ENCODE measurements around the gene AGO1.
"Not testable (repeated sequence)": the region's sequence is repeated elsewhere in the genome, so short reads cannot be mapped to it uniquely, and the experiment has no call there.

Gene AGO1

DNA sequence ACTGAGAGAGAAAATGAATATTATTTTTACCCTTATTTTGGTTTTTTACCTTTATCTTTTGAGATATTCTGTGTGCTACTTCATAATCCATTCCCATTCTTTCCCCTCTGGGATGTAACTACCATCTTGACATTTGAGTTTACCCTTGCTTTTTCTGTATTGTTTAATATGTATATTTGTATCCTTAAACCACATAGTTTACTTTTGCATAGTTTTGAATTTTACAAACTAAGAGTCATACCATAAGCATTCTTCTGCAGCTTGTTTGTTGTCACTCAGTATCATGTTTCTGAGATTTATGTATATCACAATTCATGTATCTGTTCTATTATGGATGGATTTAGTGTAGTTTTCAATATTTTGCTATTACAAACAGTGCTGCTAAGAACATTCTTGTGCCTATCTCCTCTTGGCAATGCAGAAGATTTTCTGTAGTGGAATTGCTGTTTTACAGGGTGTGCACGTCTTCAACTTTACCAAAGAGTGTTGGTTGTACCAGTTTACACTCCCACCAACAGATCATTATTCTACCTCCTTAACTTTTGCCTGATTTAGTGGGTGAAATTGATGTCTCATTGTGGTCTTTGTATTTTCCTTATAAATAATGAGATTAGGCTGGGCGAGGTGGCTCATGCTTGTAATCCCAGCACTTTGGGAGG, 12.2 kb upstream of the AGO1 start:
- no peak for DNase-seq

DNA sequence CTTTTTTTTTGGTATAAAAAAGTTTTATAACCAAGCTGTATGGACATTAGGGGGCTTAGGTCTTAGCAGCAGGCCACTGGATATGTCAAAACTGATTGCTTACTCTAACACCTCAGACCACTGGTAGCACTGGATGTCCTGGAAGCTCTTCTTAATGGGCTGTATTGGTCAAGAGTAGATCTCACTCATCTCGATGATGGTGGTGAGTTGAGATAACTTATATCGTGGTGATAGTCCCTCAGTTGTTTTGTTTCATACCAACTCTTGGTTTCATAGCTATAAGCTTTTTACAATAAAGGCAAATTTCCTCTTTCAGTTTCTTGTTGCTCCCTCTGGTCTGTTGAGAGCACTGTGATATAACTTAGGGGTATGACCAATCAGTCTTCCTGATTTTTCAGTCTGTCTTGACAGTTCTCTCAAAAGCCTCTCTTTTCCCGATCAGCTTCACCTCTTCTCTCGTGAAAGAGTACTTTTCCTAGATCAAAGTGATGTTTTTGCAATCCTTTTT, 9.7 kb upstream of the AGO1 start:
- no peak for DNase-seq

DNA sequence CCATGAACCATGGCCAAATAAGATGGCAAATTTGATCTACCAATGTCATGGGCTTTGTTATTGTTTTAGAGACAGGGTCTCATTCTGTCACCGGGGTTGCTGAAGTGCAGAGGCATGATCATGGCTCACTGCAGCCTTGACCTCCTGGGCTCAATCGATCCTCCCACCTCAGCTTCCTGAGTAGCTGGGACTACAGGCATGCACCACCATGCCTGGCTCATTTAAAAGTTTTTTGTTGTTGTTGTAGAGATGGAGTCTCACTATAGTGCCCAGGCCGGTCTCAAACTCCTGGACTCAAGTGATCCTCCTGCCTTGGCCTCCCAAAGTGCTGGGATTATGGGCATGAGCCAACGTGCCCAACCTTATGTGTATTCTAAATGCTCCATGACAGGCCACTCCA, 8.9 kb upstream of the AGO1 start:
- not testable (repeated sequence) for DNase-seq

DNA sequence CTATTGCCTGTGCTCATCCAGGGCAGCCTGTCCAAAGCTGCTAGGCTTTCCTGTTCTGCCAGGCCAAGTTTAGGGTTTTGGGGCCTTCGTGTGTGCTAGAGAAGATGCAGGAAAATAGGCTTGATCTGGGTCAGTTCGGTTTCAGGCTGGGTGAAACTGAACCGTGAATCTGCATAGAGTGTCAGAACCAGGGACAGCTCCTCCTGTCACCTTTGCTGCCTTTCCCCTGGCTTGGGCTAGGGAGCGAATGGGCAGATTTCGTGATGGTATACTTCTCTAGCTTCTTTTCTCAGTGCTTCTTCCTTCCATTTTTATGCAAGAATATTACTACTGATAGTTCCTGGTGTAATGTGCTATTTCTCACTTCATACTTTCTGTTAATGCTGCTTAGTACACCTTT, 6.0 kb upstream of the AGO1 start:
- no peak for DNase-seq

DNA sequence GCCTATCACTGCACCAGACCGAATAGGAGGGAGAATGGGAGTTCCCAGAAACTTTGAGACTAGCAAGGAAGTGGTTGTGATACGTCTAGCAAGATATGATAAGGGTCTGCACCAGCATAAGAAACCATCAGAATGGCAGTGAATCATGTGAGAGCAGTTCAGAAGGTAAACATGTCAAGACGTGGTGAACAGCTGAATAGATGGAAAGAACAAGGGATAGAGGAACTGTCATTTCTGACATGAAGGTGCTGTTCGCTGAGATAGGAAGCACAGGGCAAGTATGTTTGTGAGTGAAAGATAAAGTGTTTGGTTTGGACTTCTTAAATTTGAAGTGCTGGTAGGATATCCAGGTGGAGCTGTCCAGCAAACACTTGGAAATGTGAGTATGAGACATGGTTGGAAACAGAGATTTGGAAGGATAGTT, 1.1 kb upstream of the AGO1 start:
- DNase-seq = no peak

DNA sequence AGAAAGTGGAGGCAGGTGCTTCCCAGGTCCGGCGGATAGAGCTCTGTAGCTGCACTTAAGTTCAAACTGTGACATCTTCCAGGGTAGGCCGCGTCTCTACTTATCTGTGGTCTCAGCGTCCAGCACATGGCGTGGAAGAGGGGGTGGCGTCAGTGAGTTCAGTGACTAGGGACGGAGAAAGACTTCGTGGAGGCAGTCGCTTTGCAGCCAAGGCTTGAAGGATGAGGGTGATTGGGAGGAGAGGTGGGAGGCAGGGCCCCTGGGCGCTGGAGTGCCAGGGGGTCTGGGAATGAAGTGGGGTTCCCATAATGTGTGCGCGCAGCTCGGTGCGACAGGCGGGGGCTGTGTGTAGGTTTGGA, 444 bp upstream of the AGO1 start:
- DNase-seq = no peak

DNA sequence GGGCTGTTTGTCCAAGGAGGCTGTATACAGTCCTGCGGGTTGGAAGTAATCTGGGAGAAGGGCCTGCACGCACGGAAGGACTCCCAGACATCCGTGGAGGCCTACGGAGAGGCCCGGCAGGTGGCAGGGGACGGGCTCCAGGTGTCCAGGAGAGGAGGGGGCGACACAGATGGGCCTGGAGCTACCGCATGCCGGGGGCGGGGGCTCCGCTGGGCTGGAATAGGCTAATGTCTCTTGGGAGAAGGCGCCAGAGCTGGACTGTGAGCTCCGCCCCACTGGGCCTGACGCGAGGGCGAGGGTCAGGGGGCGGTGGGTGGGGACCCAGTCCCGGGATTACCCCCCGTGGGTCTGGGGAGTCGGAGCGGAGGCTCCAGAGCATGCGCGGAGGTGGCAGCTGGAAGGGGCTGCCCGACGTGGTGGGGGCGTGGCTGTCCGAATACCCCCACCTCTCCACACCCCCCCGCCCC, 659 bp downstream of the AGO1 start:
- no peak for DNase-seq

DNA sequence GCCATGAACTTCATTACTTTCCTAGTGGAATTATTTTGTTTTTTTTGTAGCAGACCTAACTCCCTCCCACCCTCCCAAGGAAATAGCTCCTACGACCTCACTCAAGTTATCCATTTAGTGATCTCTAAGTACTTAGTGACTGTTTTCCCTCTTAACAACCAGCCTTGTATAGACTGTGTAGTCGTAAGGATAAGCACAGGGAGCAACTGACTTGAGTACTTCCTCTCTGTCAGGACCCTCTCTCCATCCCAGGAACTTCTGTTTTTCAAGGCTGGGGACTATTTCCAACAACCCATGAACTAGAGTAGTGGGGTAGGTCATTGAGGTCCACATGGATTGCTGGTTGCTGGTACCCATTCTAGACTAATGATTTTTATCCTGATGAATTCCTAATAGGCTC, 1.9 kb downstream of the AGO1 start:
- DNase-seq = no peak

DNA sequence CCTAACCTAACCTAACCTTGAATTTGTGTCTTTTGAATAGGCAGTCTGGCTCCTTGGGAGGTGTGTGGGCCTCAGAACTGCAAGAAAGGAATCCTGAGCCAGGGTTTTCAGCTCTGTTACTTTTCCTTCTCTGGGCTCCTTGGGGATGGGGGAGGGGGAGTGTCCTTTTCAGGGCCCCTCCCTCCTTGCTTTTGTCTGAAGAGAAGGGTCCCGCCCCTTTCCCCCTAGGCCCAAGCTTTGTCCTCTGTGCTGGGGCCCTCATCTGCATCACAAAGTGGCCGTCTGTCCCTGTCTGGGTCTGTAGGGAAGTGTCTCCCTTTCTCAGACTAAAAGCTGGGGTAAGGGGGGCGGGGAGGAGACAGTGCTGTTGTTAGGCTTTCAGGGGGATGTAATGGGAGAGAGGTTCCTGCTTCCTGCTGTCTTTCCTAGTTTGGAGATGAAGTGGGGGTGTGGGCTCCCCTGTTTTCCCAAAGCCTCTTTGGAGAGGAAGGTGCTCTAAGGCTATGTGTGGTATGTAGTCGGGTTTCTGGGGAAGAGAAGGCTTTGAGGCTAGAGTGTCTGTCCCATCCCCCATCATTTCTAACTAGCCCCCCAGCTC, 3.1 kb downstream of the AGO1 start:
- no peak for DNase-seq

DNA sequence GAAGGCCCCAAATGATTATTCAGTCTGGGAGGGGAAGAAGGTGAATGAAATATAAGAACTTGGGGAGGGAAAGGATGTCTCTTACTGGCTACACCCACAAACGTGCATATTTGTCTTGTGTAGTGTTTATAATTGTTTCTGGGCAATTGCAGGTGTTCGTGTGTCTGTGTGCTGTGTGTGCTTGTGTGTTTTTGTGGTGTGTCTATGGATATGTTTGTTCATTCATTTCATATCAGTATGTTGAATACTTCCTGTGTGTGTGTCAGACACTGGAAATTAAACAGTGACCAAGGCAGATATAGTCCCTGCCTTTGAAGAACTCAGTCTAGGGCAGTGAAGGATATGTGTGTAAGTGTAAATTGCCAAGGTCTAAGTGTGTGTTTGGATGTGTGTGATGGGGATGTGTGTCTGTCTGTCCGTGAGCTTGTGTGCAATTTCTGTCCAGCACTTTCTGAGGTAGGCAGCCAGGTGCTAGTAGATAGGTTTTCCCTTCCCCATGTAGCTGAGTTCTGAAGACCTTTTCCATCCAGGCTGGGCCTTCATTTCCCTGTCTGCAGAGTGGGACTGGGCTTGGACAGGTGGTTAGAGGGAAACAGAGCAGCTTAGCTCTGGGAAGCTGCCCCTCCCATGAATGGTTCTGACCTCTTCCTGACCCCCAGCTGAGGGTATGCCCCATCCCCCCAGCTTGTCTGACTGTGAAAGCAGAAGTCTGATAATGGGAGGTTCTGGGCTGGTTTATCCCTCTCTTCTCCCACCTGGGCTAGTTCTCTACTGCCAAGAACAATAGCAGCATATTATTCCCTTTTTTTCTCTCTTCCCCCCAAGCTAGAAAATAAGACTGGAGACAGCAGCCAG, 3.8 kb downstream of the AGO1 start:
- DNase-seq = no peak

DNA sequence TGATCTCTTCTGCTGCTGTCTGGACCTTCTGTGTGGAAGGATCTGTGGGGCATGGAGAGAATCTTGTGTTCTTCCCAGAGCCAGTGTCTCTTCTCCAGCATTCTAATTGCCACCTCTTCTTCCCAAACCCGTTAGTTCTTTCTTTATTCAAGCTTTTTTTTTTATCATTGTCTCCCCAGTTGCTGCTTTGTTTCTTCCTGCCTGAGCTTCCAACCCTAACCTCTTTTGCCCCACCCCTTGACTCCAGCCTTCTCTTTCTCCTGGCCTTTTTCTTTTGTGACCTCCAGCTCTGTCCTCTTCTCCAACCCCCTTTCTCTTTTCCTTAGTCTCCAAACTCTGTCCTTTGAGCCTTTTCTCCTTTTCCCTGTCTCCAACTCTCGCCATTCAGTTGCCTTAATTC, 4.5 kb downstream of the AGO1 start:
- no peak for DNase-seq

DNA sequence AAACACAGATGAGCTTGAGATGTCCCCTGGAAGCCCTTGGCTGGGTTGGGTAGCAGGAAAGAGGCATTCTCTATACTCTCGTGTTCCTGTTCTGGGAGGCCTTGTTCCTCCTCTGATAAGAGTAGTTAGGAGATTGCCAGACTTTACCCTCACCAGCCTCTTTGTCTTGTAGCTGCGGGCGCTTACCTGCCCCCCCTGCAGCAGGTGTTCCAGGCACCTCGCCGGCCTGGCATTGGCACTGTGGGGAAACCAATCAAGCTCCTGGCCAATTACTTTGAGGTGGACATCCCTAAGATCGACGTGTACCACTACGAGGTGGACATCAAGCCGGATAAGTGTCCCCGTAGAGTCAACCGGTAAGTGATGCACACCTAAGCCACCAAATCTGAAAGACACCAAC, 5.2 kb downstream of the AGO1 start:
- DNase-seq = no peak

DNA sequence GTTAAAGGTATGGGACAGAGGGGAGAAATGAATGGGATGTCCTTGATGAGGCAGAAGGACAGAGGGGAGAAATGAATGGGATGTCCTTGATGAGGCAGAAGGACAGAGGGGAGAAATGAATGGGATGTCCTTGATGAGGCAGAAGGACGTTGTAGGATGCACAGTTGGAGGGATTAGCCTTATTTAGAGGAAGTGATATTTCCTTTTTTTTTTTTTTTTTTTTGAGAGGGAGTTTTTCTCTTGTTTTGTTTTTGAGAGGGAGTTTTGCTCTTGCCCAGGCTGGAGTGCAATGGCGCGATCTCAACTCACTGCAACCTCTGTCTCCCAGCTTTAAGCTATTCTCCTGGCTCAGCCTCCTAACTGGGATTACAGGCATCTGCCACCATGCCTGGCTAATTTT, 6.0 kb downstream of the AGO1 start:
- not testable (repeated sequence) for DNase-seq

DNA sequence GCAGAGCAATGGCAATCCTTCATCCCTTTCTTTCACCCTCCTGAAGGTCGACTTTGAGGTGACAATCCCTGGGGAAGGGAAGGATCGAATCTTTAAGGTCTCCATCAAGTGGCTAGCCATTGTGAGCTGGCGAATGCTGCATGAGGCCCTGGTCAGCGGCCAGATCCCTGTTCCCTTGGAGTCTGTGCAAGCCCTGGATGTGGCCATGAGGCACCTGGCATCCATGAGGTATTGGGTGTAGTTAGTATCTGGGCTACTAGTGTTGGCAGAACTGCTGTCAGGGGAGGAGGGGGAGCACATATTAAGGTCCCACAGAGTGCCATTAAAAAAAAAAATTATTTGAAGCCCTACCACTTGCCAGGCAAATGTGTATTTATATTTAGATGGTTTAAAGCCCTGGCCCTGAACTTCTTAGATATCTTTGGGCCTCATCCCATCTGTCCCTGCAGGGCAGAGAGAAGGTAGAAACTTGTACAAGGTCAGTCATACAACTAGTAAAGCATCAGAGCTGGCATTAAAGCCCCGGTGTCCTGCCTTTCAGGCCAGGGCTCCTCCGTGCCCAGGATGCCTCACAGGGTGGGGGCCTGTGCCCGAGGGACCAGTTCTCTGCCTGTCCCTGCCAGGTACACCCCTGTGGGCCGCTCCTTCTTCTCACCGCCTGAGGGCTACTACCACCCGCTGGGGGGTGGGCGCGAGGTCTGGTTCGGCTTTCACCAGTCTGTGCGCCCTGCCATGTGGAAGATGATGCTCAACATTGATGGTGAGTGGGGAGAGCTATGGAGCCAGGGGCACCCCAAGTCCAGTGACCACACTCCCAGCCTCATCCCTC, 10.3 kb downstream of the AGO1 start:
- no peak for DNase-seq

DNA sequence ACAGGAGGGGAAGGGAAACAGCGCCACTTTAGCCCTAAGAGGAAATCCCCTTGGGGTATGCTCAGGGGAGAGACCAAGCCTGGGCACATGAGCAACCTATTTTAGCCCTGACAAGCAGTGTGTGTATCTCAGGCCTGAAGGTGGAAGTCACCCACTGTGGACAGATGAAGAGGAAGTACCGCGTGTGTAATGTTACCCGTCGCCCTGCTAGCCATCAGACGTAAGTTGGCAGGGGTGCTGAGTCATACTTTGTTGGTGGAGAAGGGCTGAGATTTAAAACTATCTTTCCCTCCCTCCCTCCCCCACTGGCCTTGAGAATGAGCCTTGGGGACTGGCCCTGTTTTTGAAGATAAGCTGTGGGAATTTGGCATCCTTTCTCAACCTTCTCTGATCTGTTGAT, 11.2 kb downstream of the AGO1 start:
- no peak for DNase-seq

DNA sequence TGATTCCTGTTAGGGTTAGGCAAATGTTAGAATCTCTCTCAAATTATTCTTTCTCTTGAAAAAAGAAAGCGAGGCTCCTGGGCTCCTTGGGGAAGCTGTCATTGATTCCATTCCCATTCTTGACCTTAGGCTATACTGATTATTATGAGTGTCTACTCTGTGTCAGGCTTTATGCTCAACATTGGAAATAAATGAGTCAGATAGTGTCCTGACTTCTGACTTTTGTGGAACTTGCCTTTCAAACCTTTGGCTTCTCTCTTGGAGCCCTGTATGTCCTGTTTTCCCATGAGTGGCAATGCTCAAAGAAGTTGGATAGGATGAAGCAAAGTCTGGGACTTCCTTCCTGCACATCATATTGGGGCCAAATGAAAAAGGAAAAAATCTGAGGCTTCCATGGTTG, 11.6 kb downstream of the AGO1 start:
- no peak for DNase-seq

DNA sequence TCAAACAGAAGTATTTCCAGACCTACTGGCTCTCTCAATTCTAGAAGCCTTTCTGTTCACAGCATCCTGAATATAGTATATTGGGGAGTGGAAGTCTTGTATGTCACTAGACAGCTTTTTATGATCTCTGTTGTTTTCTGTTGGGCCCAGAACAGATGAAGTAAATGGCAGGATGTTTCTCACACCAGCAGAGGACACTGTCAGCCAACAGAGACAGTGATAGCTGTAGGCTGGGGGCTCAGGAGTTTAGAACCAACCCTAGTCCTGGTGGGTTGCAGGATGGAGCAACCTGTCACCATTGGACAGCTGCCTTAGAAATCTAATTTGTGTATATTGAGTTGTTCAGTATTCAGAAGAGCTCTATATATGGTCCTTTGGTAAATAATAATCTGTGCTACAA, 16.9 kb downstream of the AGO1 start:
- no peak for DNase-seq

DNA sequence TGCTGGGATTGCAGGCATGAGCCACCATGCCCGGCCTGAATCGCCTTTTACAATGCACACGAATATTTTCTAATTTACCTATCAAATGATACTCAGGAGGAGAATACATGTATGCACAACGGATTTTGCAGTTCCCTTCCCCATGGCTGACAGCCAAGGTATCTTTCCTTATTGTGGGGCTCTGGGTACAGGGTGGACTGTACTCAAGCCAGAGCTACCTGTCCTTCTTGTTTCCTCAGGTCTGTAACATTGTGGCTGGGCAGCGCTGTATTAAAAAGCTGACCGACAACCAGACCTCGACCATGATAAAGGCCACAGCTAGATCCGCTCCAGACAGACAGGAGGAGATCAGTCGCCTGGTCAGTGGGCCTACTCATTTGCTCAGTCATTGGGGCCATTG, 18.2 kb downstream of the AGO1 start:
- DNase-seq = no peak

DNA sequence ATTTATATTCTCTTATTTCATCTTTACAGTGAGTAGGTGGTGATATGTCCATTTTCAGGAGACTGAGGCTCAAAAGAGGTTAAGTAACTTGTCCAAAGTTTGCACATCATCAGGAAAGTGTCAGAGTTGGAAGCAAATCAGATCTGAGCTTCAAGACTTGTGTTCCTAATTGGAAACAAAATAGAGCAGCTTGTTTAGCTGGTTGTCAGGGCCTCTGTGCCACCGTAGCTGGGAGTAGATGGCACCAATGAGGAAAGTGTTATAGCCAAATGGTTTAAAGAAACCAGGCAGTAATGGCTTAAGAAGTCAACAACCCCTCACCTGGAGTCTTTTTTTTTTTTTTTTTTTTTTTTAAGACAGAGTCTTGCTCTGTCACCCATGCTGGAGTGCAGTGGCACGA, 19.7 kb downstream of the AGO1 start:
- no peak for DNase-seq

DNA sequence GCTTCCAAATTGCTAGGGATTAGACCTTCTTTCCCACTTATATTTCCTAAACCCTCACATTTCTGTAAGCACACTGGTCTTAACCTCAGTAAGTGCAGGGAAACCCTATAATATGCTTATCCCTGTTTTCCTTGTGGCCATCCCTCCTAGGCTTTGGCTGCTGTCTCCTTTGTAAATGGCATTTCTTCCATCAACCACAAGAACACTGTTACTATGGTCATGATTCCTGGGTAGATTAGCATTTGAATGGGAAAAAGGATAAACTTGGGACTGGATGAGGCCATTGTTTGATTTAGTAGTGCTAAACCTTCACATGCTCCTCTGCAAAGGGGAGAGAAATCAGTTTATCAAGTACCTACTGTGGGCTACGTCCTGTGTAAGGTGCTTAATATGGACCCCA, 31.7 kb downstream of the AGO1 start:
- no peak for DNase-seq

DNA sequence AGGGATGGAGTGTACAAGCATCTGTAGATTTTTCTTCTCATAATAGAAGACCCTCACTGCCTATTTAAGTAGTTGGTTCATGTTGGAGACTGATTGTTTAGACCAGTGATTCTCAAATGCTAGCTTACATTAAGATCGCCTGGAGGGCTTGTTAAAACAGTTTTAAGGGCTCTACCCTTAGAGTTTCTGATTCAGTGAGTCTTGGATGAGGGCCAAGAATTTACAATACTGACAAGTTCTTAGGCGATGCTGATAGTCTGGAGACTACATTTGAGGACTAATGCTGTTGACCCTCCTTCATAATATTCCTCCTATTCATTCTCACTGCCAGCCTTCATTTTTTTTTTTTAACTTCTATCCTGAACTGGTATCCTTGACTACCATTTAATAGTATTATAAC, 32.7 kb downstream of the AGO1 start:
- DNase-seq = no peak

DNA sequence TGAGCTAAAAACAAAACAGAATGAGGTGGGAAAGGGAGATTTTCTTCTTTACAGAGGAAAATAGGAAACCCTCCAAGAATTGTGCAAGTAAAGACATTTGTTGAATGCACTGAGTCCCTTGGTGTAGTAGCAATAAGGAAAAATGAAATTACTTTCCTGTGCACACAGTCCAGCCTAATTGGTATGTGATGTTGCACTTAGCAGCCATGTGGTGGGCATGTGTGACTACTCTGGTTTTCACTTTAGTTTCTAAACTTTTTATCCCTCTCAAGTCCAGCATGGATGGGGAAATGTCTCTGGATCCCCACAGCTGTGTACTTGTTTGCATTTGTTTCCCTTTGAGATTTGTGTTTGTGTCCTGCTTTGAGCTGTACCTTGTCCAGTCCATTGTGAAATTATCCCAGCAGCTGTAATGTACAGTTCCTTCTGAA, 40.8 kb downstream of the AGO1 start:
- DNase-seq = no peak

DNA sequence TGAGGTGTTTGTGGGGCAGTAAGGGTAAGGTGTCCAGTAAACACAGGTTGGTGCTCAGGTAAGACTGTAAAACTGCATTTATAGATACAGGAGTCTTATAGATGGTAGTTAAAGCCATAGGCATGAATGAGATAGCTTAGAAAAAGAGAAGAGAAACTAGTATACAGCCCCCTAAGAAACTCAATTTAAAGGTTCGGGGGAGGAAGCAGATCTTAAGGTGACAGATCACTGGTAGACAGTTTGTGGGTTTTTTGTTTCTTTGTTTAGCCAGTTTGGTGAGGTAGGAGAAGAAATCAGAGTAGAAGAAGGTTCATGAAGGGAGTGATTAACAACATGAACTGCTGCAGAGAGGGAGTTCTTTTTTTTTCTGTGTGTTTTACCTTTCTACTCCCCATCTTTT, 41.8 kb downstream of the AGO1 start:
- no peak for DNase-seq
